A204.1 (cell line): Measurements from ENCODE around the gene NCOA6.
A peak's percentile ranks its signal among the peaks of the same experiment; 100 is the strongest.

Source experiments
- FAIRE-seq: peaks from 2 replicates; lab custom pipeline; 2012; peaks lifted over from hg19 to GRCh38; lab: Jason Lieb, UNC

The NCOA6 gene

DNA sequence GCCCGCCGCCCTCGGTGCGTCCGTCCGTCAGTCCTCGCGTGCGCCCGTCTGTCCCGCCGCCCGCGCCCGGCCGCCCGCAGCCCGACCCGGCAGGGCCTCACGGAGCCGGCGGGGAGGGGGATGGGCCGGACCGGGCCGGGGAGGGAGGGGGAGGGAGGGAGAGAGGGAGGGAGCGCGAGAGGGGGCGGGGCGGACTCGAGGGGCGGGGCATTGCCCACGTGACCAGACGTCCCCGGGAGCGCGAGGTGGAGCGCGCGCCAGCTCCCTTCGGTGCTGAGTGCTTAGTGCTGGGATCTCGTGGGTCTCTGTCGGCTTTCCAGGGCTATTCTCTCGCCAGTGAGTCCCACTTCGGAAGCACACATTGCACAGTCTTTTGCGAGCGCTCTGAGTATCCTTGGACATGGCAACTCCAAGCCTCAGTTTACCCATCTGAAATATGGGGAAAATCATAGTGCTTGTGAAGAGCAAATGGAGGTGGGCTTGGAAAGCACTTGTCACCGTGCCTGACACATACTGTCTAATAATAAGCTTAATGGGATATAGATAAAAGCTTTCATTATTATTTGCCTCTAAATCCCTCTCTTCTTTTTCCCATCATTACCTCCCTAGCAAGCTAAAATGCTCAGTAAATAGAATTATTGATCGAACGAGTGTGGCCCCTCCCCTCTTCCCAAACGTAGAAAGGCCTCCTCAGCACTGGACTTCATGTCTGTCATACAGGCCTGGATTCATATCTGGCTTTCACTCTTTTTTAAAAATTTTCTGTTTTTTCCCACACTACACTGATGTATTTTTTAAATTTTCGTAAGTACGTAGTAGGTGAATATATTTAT, at the start of gene NCOA6:
Gene NCOA6, minus strand, starts transcription at position 122 of the 833 bp plus-strand sequence. CDS start 43,296 bp downstream, outside the sequence.
- FAIRE-seq, result no peak

DNA sequence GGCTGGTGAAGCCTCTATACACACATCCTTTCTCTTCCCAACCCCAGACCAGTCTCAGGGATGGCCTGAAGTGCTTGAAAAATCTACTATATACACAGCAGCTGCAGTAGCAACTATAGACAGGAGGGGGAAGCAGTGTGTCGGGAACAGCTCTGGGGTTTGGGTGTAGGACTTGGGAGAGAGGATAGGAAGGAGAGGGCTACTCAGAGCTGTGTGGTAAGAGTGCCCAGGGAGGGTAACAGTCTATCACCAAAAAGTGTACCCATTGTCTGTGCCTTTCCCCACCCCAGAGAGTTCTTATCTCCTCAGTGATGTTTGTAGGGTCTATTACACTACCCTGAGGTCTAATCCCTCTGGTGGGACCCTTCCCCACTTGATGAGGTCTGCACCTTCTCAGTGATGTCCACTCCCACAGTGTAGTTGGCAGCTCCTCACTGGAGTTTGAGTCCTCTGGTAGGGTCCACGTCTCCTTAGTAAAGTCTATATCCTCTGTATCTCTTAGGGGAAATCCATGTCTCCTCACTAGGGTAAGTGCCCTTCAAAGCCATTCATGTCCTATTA, 48.7 kb upstream of the NCOA6 start:
- FAIRE-seq, result no peak

DNA sequence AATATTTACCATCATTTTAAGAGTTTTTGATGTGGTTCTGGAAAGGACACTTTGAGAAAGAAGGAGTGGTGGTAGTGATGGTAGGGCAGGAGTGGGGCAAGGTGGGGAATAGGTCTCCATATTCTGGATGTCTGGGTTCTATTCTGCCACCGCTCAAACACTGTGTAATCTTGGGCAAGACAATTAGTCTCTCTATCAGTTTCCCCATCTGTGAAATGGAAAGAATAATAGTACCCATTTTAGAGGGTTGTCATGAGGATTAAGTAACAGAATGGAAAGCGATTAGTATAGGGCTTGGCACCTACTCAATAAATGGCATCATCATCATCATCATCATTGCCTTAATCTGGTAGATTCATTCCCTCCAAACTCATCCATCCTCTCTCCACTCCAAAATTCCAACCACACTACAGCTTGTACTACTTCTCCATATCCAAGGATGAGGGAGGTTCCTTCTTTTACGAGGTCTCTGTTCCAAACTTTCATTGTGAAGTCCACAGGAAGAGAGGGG, 48.2 kb upstream of the NCOA6 start:
- FAIRE-seq, result no peak

DNA sequence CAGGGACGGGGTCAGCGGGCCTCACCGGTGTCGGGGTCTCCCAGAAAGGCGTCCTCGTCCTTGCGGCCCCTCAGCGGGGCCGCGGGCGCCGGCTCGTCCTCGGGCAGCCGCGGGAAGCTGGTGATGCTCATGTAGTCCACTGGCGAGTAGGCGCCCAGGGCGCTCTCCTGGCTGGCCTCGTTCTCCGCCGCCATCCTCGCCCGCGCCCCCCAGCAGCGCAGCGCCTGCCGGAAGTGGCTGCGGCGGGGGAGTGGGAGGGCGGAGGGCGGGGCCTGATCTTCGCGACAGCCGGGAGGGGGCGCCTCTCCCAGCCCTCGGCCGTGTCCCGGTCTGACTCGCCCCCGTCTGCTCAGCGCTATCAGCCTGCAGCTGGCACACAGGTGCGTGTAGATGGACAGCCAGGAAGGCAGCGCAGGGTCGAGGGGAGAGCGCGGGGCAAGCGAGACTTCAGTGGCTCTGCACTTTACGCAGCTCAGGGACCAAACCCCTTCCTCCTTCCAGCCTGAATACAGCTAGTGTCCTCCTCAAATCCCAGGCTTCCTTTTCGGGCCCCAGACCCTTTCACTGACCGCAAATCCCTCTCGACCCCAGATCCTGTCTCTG, 47.3 kb upstream of the NCOA6 start, which contains the start of gene GGT7:
Gene GGT7, minus strand, starts transcription at position 235 of the 603 bp plus-strand sequence. Its CDS starts 41 bp downstream, at position 194.
- FAIRE-seq, result no peak

DNA sequence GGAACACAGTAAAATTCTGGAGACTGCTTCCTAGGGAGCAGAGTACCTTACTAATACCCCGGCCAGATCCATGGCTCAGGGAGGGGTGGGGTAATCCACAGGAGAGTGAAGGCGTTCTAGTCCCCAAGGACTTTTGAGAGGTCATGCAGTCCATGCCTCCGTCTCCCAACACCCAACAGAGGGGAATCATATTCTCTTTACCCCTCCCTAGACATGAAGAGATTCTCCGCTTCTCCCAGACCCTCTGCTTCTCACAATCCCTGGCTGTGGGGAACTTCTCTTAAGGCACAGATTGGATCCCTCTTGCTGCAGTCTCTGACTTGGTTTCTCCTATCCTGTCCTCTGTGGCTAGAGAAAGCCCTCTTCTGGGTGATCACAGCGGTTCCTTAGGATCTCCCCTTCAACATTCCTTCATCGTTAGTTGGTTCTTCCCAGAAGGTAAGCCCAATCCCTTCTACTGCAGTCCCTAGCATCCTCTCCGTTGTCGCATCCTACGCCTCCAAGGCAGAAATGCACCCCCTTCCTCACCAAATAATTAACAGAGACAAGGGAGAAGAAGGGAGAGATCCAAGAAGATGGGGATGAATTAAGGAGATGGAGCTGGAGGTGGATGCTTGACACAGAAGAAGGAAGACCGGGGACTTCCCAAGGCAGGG, 46.6 kb upstream of the NCOA6 start:
- FAIRE-seq, result no peak

DNA sequence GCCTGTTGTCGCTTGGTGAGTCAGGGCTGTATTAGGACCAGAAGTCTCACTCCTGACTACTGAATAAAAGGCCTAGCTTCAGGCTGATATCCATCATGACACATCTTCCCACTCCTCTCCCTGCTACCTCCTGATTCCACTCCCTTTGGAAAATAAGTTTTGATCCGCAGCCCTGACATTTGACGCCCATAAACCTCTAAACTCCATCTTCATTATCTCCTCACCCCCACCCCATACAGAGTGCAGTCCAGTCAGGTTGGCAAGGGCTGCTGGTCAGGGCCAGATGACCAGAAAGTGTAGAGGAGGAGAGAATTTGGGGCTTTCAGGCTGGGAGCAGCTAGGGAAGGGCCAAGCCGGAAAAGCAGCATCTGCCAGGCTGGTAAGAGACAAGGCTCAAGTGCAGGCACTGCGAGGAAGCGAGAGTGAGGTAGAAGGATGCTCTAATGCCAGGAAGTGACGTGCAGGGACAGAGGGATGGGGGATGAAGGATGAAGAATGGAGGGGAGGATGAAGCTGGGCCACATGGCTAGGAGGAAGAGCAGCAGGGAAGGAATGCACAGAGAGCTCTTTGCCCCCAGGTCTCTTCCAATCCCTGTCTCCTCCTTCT, 46.0 kb upstream of the NCOA6 start:
- FAIRE-seq, result no peak

DNA sequence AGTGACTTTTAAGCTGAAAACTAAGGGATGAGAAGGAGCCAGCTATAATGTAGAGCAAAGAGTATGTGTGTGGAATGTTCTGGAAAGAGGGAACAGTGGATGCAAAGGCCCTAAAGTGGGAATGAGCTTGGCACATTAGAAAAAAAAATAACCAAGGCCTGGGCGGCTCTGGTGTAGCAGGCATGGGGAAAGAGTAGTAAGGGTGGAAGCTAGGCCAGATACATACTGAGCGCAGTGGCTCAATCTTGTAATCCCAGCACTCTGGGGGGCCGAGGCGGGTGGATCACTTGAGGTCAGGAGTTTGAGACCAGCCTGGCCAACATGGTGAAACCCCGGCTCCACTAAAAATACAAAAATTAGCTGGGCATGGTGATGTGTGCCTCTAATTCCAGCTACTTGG, 38.8 kb upstream of the NCOA6 start:
- FAIRE-seq, result no peak

DNA sequence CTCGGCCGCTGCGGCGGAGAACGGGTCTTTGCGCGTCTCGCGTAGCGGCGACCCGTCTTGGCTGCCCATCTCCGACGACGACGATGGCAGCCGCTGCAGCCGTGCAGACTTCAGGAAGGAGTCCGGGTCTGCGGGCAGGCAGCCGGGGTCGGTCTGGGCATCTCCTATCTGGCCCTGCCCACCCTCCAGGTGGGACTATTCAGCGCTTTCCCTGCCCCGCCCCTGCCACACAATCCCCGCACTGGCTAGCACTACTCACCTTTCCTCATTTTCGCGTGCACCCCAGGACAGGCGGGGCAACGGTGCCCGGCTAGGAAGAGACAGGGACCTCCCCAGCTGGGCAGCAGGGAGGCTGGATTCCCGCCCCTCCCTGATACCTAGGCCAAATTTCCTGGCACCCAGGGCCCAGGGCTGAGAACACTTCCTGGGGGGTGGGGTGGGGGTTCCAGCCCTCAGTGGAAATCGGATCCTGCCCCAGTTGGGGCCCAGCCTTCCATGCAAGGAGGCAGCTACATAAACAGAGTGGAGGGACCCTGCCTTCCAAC, 38.0 kb upstream of the NCOA6 start:
- FAIRE-seq, result no peak

DNA sequence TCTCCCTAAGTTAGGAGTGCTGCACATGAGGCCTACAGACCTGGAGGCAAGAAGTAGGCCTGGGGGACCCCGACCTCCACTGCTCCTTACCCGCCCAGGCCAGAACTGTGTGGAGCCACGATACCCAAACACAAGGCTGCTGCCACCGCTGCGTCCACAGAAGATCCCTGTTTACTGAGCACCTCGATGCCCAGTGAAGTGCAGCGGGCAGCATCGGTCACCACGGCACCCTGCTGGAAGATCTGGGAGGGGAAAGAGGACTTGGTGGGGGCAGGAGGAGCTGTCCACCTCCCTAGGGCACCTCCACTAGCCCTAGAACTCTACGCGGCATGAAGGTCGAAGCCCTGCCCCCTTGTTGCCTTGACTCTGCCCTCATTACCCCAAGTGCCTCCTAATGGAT, 37.3 kb upstream of the NCOA6 start:
- FAIRE-seq, result no peak

DNA sequence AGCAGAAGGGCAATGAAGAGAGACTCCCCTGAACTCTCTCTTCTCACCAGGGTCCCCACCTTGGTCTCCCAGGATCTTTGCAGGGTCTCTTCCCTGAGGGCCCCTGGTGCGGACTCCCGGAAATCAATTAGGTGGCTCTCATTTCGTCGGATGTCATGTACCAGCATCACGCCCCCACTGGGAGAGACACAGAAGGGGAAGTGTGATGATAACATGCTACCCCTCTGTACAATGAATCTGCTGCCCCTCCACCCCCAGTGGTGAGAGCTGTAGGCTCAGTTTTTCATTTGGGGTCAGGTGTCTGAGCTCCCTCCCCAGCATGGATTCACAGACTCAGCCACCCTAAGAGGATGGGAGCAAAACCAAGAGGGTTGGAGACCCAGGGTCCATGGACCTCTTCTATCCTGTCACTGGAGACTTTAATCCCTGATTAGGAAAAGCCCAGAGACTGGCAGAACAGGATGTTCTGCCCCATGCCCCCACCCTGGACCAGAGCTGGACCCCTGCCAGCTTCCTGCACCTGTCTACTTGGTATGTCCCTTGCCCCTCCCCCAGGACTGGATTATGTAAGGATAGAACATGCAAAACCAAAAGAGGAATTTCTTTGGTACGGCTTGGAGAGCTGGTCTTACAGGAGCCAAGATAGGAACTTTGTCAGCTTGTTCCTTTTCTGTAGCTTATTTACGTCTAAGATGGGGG, 36.1 kb upstream of the NCOA6 start:
- no peak for FAIRE-seq

DNA sequence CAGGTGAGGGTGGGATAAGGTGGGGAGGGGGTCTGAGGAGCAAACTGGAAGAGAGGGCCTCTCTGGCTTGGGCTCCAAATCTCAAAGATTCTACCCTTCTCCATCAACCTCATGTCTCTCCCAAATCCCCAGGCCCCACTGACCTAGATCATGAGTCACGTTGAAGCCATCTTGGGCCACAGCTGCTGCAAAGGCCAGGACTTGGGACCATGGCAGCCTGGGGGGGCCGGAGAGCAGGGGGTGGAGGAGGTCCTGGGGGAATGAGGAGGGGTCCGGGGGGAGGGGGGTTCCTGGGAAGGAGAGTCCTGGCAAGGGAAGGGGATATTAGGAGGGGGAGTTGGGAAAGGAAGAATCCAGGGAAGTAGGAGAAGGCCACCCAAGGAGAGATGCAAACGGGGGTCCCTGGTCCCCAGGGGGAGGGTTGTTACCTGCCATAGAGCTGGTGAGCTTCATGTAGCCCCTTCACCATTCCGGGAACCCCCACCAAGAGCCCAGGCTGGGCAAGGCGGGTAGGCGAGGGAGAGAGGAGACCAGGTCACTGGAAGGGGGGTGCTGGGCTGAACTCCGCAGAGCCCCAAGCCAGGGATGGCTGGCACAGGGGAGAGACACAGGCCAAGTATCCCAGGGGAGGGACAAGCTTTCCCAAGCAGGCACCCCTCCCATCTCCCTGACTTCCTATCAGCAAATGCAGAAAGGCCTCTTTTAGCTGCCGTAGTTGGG, 34.5 kb upstream of the NCOA6 start:
- no peak for FAIRE-seq

DNA sequence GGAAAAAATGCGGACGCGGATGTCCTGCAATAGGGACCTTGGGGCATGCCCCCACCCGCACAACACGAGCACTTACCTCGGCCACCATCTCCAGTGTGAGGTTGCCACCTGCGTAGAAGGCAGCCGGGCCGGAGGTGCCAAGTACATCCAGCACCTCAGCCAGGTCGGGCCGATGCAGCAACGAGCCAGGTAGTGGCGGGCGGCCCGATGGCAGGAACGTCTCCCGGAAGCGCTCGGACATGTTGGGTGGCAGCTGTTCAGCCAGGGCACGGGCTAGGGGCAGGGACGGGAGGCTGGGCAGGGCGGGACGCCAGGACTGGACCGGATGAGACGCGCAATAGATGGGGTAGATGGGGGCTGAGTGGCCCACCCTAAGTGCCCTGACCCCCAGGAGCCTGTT, 33.9 kb upstream of the NCOA6 start:
- FAIRE-seq, result no peak

DNA sequence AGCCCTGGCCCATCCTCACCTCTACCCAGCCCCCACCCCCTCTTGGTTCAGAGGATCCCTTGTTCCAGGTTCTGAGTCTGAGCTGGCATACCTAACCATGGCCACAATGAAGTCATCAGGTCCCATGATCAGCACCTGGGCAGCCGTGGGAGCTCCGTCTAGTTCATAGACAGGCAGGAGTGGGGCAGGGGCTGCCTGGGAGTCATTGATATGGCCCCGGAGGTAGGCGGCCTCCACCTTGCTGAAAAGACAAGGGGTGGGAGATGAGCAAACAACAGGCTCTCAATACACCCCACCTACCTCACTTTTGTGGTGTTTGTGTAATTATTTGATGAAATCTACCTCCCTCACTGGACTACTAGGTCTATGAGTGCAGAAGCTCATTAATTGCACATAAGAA, 26.8 kb upstream of the NCOA6 start:
- no peak for FAIRE-seq

DNA sequence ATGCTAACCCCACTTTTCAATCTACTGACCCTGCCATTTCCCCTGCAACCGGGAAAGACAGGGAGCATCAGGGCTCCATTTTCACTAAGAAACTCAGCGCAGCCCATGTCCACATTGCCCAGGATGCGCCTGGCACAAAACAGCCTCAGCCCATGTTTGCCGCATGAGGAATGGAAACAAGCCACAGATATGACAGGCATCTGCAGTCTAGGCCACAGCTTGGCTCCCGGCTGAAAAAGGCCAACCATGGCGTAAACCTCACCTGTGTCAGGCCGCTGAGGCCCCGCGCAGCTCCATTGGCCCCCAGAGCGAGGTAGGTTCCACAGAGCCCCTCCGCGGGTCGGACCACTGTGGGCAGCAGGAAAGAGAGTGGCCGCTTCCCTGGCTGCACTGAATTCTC, 25.5 kb upstream of the NCOA6 start:
- no peak for FAIRE-seq

DNA sequence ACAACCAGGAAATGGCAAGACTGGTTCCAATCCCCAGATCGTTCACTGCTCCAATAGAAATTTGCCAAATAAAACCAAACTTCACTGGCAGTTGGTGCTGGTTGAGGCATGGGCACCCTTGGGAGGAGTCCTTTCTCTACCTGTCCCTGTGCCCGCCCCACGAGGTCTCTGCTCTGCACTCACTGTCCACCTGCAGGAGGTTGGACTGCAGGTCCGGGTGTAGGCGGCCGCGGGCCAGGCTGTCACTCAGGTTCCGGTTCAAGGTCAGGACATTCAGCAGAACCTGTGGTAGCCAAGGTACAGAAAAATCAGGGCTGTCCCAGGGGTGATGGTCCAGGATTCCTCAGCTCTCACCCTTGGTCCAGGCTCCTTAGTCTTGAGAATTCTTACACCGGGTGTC, 24.3 kb upstream of the NCOA6 start:
- FAIRE-seq, result no peak

DNA sequence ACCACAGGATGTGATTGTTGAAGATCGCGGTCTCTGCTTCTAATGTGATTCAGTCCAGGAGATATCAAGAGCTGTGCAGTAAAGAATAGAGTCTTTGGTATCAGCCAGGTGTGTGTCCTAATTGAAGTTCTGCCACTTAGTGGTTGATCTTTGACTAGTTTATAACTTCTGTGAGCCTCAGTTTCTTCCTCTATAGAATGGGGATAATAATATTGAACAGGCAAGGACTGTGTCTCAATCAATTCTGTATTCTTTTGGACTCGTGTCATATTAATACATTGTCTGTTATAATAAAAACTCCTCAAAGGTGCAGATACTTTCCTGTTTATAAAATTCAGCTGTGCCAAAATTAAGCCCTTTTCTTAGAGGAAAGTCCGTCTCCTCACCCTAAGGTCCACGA, 23.1 kb upstream of the NCOA6 start:
- no peak for FAIRE-seq

DNA sequence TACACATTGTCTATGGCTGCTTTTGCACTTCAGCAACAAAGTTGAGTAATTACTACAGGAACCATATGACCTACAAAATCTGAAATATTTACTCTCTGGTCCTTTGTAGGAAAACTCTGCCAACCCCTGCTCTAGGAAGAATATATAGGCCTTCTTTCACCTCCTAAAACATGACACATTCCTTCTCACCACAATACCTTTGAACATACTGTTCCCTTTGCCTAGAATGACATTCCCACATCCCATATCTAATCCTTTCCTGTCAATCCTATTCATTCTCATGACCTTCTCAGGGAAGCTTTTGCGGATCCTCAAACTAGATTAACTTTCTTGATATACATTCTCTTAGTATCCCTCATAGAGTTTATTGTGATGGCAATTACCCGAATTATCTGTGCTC, 18.0 kb upstream of the NCOA6 start:
- FAIRE-seq, result no peak

DNA sequence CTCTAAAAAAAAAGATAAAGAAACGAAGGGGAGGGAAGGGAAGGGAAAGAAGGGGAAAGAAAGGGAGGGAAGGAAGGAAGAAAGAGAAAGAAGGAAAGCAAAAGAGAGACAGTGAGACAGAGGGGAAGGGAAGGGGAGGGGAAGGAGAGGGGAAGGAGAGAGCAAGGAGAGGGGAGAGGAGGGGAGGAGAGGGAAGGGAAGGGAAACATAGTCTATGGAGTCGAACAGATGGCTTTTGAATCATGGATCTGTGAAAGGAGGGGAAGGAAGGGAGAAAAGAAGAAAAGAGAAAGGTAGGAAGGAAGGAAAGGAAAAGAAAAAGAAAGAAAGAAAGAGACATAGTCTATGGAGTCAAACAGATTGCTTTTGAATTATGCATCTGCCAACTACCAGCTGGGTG, 16.7 kb upstream of the NCOA6 start:
- FAIRE-seq, result no peak

DNA sequence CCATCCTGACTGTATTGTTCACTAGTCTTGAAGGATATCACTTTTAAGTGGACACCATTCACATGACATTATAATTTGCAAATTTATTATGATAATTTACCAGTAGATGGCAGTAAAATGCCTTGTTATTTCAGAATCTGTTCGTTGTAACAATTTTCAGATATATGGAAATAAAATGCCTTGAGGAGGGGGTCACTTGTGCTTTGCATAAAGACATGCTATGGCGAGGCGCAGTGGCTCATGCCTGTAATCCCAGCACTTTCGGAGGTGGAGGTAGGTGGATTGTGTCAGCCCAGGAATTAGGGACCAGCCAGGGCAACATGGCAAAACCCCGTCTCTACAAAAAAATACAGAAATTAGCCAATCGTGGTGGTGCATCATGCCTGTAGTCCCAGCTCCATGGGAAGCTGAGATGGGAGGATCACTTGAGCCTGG, 9.0 kb upstream of the NCOA6 start:
- peak; percentile 86 for FAIRE-seq

DNA sequence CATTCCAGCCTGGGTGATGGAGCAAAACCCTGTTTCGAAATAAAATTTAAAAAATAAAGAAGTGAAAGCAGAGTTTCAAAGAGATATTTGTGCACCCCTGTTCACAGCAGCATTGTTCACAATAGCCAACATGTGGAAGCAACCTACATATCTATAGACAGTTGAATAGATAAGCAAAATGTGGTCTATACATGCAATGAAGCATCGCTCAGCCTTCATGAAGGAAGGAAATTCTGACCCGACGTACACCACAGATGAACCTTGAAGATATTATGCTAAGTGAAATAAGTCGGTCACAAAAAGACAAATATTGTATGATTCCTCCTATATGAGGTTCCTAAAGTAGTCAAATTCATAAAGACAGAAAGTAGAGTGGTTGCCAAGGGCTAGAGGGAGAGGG, 6.5 kb upstream of the NCOA6 start:
- FAIRE-seq, result no peak

DNA sequence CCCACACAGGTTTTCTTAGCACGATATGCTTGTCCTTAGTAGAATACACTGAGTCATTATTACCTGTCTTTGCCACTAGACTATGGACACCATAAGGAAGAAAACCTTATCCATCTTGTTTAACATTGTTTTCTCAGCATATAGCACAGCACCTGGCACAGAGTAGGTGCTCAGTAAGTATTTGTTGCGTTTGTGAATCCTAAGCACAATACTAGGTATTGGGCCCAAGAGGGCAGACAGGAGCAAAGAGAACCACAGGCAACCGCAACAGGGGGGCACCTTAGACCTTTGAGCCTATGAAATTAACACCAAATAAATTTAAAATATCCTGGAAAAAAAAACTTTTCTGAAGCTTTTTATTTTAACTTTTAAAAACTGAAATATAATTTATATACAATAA, 3.7 kb upstream of the NCOA6 start:
- no peak for FAIRE-seq
